Testis (tissue), 3 donors: ENCODE data around the gene FXYD5. TPM values are rescaled to one million over a fixed set of nuclear protein-coding genes. Genes with fewer than 3 reads are reported as not detected.
"Not testable (repeated sequence)": the region's sequence is repeated elsewhere in the genome, so short reads cannot be mapped to it uniquely, and the experiment has no call there.

ENCODE experiments used
- DNase-seq: peaks from one replicate; pipeline ENCODE4 v3.0.0-alpha.2; 2019
- H3K27ac ChIP-seq, 2 donors: fragments of 200-600 bp; sonication (generic); one replicate each; pipeline ENCODE4 v1.5.1; 2019
- H3K27me3 ChIP-seq: fragments of 200-600 bp; sonication (generic); one replicate; pipeline ENCODE4 v1.5.1; 2019
- H3K36me3 ChIP-seq: fragments of 200-600 bp; sonication (generic); one replicate; pipeline ENCODE4 v1.5.1; 2017; ENCODE audit warnings: low read depth; ENCODE audit errors: missing control alignments
- H3K4me1 ChIP-seq: fragments of 200-600 bp; sonication (generic); one replicate; pipeline ENCODE4 v1.5.1; 2019
- H3K4me3 ChIP-seq, 2 donors: fragments of 200-600 bp; sonication (generic); one replicate each; pipeline ENCODE4 v1.5.1; 2017 to 2019
- H3K9me3 ChIP-seq: fragments of 200-600 bp; sonication (generic); one replicate; pipeline ENCODE4 v1.5.1; 2017
- CTCF ChIP-seq, 3 experiments: fragments of 450-650 bp in 2 of 3; fragments of 200-600 bp in 1 of 3; sonication (generic) in 1 of 3; IDR thresholded peaks; one replicate each; pipeline ENCODE4 v1.5.1; 2016 to 2019; ENCODE audit warnings: antibody characterized with exemption in 3 of 3, mild to moderate bottlenecking in 2 of 3, moderate library complexity in 1 of 3
- POLR2A ChIP-seq: fragments of 450-650 bp; IDR thresholded peaks from one replicate; pipeline ENCODE4 v1.6.1; 2017; ENCODE audit warnings: antibody characterized with exemption, mild to moderate bottlenecking, moderate library complexity
- WGBS, 2 donors: methylation state at CpG; one replicate each; pipeline ENCODE4 v1.1.5; 2018; 5-methylcytosine and 5-hydroxymethylcytosine counted together
- intact Hi-C: fragments of 100-400 bp; cut with DNase I; formaldehyde crosslinking; loops from one replicate; pipeline ENCODE4 v1.15.1; 2023; ENCODE audit warnings: low total_unique reads
- polyA plus RNA-seq: library from polyadenylated mRNA; stranded (reverse); fragments of 350-450 nt; fragmentation: Illumina TruSeq; extraction: RNeasy Lipid Tissue Mini Kit (QIAGEN cat#74804); gene quantifications from one replicate; pipeline ENCODE4 v1.2.3, GENCODE V29; 2014; ENCODE audit warnings: low read depth, low replicate concordance; ENCODE audit not compliant: insufficient read depth
- total RNA-seq, 2 donors: library from RNA; depleted of rRNA; stranded (reverse); fragments of >200 nt; gene quantifications; one replicate each; pipeline ENCODE4 v1.2.3, GENCODE V29; 2016

FXYD5 gene
- total and polyA plus RNA-seq, 3 donors from 2014 or later = 5.7 to 38.1 (median 17.5) TPM

GRCh38 chr19:35128398-35129057 is 26.0 kb upstream of the FXYD5 start:
- H3K4me3 ChIP-seq = no peak overlapping the region
- DNase-seq = no peak
- H3K27ac ChIP-seq = no peak overlapping the region
- H3K36me3 ChIP-seq = no peaks in the 10 kb centered on the region
- WGBS, 2 donors = 92 to 93% methylated on average over 9 of the region's 9 CpGs
- H3K27me3 ChIP-seq = no peaks in the 10 kb centered on the region
- TF ChIP-seq CTCF (IDR thresholded peaks at IDR 0.05) (no peak), POLR2A (no peak)
- intact Hi-C loops = no loop called here
- H3K9me3 ChIP-seq = no peaks in the 10 kb centered on the region
- H3K4me1 ChIP-seq = peaks cover 31% of the 10 kb centered on the region

- DNase-seq, H3K27me3 ChIP-seq, intact Hi-C loops, H3K36me3 ChIP-seq, H3K4me3 ChIP-seq, H3K27ac ChIP-seq, H3K9me3 ChIP-seq: not testable (repeated sequence)
- WGBS, 2 donors = 55 to 72% methylated on average over 9 to 14 of the region's 14 CpGs
- H3K4me1 ChIP-seq = peaks cover 24% of the 10 kb centered on the region
These were observed 24.7 kb upstream of the FXYD5 start for GRCh38 chr19:35129724-35130274.

- DNase-seq = no peak
- peaks cover 12% of the 10 kb centered on the region for H3K4me1 ChIP-seq
- WGBS, 2 donors = 74 to 83% methylated on average over 28 to 31 of the region's 31 CpGs
- intact Hi-C loops = no loop called here
- no peaks in the 10 kb centered on the region for H3K27me3 ChIP-seq
- H3K4me3 ChIP-seq = no peak overlapping the region
- no peak for TF ChIP-seq CTCF (IDR thresholded peaks at IDR 0.05)
- TF ChIP-seq POLR2A = no peak
- no peaks in the 10 kb centered on the region for H3K9me3 ChIP-seq
- H3K36me3 ChIP-seq = no peaks in the 10 kb centered on the region
- no peak overlapping the region for H3K27ac ChIP-seq
These were observed 23.5 kb upstream of the FXYD5 start for GRCh38 chr19:35130761-35131720.

GRCh38 chr19:35132254-35132653 is 22.3 kb upstream of the FXYD5 start:
- Histone ChIP-seq H3K4me3 (no peak overlapping the region), H3K36me3 (no peaks in the 10 kb centered on the region), H3K27ac (no peak overlapping the region), H3K9me3 (no peaks in the 10 kb centered on the region), H3K4me1 (peaks cover 6% of the 10 kb centered on the region), H3K27me3 (no peaks in the 10 kb centered on the region)
- intact Hi-C loops = no loop called here
- TF ChIP-seq CTCF (IDR thresholded peaks at IDR 0.05) (no peak), POLR2A (no peak)
- no peak for DNase-seq

- Histone ChIP-seq H3K27me3 (no peaks in the 10 kb centered on the region), H3K4me1 (peaks cover 6% of the 10 kb centered on the region), H3K9me3 (no peaks in the 10 kb centered on the region), H3K27ac (no peak overlapping the region), H3K4me3 (no peak overlapping the region), H3K36me3 (no peaks in the 10 kb centered on the region)
- intact Hi-C loops = no loop called here
- TF ChIP-seq POLR2A (no peak), CTCF (IDR thresholded peaks at IDR 0.05) (no peak)
- 60 to 81% methylated on average over 5 to 11 of the region's 11 CpGs for WGBS, 2 donors
- no peak for DNase-seq
These were observed 20.7 kb upstream of the FXYD5 start for GRCh38 chr19:35133826-35134225.
